Measurements from ENCODE around the gene LARGE1.

LARGE1 gene

DNA sequence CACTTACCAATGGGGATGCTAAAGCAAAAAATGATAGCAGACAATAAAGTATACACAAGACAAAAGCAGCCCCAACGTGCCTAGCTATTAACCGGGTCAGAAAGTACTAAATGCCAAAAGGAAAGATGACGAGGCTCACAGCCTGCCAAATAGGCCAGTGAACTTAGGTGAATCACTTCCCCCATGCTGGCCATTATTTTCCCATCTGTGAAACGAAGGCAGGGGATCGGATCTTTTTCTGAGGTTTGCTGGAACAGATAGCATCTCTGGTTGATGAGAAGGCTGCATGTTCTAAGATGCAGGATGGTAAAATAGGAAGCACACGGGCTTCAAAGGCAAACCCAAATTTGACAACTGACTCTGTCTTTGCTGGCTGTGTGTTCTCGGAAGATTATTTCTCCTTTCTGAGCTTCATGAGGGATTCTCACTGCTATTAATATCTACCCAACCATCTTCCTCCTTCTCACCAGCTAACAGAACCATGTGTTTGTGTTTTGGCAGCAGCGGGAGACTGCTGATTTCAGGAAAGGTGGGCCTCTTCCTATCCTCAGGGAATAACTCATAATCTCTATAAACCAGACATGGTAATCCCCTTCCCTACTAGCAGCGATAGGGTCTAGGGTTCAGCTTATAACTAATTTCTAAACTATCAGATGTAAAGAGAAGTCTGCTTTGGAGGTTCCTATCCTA, 390.7 kb downstream of the LARGE1 start:
- DNase-seq (ENCODE audit: low read depth in 4 of 4, low spot score in 1 of 4): no peak

GRCh38 chr22:33528183-33528582, 392.1 kb downstream of the LARGE1 start:
- DNase-seq (ENCODE audit: low read depth in 4 of 4, low spot score in 1 of 4): no peak

DNA sequence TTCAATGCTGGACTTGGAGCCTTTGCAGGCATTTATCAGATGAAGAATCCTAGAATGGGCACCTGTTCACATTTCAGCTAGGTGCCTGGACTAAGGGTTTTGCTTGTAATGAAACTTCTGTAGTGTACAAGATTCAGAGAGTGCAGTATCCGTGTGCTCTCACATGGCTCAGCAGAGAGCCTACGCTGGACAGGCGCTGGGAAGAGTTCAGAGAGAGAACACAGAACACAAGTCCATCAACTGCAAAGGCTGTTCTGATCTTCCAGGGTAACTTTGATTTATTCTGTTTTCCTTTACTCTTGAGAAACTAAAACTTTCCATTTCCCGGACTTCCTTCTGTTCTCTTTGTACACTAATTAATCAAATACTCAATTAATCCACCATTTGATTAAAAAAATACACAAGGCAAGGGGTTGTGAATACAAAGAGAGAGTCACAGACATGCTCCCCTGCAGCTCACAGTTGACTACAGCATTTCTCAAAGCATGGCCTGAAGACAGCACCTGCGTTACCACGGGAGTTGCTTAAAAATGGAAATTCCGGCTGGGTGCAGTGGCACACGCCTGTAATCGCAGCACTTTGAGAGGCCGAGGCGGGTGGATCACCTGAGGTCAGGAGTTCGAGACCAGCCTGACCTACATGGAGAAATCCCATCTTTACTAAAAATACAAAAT, 393.7 kb downstream of the LARGE1 start:
- no peak for DNase-seq (ENCODE audit: low read depth in 4 of 4, low spot score in 1 of 4)

GRCh38 chr22:33524511-33525260, 395.6 kb downstream of the LARGE1 start:
- DNase-seq (ENCODE audit: low read depth in 4 of 4, low spot score in 1 of 4): no peak

DNA sequence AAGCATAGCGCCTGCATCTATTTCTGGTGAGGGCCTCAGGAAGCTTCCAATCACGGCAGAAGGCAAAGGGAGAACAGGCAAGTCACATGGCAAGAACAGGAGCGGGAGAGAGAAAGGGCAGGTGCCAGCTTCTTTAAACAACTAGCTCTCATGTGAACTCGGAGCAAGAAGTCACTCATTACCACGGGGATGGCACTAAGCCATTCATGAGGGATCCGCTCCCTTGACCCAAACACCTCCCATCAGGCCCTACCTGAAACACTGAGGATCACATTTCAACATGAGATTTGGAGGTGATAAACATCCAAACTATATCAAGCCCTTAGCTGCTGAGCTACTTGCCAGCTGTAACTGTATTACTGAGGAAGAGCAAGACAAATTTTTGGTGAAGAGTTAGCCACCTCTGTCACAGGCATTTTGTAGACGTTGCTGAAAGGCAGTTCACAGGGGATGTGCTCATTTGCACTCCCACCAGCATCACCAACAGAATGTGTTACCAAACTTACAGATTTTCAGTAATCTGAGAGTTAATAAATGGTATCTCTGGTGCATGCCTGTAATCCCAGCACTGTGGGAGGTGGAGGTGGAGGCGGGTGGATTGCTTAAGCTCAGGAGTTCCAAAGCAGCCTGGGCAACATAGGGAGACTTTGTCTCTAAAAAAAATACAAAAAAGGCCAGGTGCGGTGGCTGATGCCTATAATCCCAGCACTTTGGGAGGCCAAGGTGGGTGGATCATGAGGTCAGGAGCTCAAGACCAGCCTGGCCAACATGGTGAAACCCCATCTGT, 398.2 kb downstream of the LARGE1 start:
- DNase-seq (ENCODE audit: low read depth in 4 of 4, low spot score in 1 of 4): no peak

GRCh38 chr22:33520904-33521780, 399.1 kb downstream of the LARGE1 start:
- no peak for DNase-seq (ENCODE audit: low read depth in 4 of 4, low spot score in 1 of 4)

DNA sequence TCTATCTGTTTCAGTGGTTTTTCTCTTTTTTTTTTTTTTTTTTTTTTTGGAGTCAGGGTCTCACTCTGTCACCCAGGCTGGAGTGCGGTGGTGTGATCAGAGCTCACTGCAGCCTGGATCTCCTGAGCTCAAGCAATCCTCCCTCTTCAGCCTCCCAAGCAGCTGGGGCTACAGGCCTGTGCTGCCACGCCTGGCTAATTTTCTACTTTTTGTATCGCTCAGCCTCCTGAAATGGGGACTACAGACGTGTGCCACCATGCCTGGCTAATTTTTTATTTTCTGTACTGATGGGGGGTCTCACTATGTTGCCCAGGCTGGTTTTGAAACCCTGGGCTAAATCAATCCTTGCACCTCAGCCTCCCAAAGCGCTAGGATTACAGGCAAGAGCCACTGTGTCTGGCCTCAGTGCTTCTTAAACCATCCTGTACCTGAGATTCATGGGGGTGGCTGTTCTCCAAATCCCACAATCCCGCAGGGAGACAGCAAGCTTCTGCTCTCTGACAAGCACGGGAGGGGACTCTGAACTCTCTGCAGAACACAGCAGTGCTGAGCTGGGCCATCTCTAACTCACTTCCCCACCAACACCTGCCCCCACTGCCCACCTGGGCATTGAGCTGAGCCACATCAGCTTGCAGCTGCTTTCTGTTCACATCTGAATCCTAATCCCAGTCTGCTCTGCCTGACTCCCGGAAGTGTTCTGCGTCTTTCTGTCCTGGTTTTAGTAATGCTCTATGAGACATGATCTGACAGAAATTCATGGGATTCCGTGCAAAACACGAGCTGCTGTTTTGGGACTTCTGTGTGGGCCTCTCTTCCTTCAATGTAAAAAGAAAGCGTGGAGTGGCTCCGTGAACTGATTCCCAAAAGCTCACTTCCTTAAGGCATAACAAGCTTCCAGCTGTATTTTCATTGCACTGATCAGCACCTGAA, 400.0 kb downstream of the LARGE1 start:
- DNase-seq (ENCODE audit: low read depth in 4 of 4, low spot score in 1 of 4): no peak

DNA sequence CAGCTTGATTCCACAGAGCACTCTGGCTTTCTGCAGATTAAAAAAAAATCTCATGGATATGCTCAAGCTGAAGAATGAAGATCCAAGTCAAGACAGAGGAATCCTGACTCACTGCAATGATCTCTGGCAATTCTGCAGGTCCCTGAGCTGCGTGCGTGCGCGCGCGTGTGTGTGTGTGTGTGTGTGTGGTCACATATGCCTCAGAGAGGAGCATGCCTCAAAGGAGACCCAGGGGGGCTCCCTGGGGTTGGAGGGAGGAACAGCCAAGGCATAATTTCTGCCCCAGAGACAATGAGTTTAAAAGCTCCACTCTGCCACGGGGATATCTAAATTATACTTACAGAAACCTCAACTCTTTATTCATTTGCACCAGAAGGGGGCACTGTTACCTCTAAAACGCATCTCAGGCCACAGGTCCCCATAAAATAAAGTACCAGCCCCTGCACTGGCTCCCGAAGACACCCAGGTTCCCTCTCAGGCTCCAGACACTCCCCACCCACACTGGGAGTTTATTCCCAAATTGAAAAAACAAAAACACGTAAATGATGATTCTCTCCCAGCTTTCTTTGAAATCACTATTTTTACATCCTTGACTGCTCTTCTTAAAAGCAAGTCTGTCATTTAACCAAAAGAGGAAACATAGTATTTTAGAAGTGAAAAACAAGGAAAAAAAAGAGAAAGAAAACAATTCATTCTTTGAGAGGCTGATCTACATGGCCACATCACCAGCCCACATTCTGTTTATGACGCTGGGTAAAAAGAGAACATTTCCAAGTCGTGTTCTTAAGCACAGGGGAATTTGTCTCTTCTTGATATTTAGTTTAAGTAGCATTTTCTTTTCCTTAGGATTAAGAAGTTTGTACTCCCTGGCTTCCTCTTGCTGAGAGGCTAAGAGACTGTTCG, 401.0 kb downstream of the LARGE1 start:
- DNase-seq (ENCODE audit: low read depth in 4 of 4, low spot score in 1 of 4): no peak

- no peak for DNase-seq (ENCODE audit: low read depth in 4 of 4, low spot score in 1 of 4)
Observed at GRCh38 chr22:33518405-33518804, 401.9 kb downstream of the LARGE1 start.

GRCh38 chr22:33515795-33516194, 404.5 kb downstream of the LARGE1 start:
- DNase-seq (ENCODE audit: low read depth in 4 of 4, low spot score in 1 of 4): no peak

- no peak for DNase-seq (ENCODE audit: low read depth in 4 of 4, low spot score in 1 of 4)
Observed at GRCh38 chr22:33513388-33514338, 406.6 kb downstream of the LARGE1 start.

DNA sequence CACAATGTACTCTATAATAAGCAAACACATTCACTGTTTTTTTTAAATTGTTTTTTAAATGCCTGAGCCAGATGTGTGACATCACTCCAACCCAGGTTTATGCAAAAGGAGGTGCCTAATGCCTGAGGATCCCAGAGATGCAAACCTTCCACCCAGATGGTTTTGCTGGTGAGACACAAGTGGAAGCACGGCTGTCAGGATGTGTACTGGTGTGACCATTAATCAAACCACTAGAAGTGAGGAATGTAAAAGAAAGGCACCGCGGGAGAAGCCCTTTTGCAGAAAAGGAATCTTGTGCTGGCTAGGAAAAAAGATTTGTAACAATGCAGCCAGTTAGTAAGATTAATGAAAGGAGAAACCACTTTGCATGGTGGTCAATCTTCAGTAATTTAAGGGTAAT, 407.4 kb downstream of the LARGE1 start:
- DNase-seq (ENCODE audit: low read depth in 4 of 4, low spot score in 1 of 4): no peak

DNA sequence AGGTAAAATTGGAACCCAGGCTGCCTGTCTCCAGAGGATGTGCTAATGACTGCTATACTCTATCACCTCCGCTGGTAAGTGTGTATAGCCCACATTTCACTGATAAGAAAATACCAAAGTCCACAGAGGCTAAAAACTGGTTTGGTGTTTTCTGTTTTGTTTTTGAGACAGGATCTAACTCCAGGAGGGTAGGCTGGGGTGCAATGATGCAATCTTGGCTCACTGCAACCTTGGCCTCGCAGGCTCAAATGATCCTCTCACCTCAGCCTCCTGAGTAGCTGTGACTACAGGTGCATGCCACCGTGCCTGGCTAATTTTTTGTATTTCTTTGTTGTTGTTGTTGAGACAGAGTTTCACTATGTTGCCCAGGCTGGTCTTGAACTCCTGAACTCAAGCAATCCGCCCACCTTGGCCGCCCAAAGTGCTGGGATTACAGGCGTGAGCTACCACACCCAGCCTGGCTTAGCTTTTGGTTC, 409.8 kb downstream of the LARGE1 start:
- no peak for DNase-seq (ENCODE audit: low read depth in 4 of 4, low spot score in 1 of 4)

DNA sequence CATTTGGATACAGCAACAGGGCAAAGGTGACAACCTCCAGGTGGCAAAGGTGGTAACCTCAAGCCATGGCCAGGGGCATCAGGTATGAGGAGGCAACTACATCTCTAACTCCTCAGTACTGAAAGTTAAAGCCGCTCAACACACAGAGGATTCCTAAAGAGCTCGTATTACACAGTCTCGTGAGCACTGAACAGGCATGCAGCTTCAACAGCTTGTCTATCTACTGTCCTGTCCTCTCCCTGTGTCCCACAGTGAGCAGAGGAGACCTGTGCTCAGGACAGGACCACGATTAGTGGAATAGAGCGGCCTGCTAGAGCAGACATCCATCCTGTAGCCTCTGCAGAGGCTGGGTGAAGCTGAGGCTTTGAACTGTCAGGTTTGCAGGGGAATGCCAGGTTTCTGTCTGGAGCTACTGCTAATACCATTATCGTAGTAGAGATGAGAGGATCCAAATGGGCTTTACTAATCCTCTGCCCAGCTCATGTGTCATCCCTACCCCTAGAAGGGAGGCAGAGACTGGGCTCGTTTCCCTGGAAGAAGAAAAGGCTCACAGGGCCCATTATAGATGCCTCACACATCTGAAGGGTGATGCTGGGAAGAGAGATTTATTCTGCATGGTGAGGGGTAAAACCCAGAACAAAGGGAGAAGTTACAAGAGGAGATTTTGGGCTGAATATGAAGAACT, 415.2 kb downstream of the LARGE1 start:
- no peak for DNase-seq (ENCODE audit: low read depth in 4 of 4, low spot score in 1 of 4)

- no peak for DNase-seq (ENCODE audit: low read depth in 4 of 4, low spot score in 1 of 4)
Observed at GRCh38 chr22:33496112-33496511, 424.2 kb downstream of the LARGE1 start.

GRCh38 chr22:33493476-33494205, 426.6 kb downstream of the LARGE1 start:
- no peak for DNase-seq (ENCODE audit: low read depth in 4 of 4, low spot score in 1 of 4)

All from stimulated activated CD4-positive, alpha-beta T cell treated with anti-CD3 and anti-CD28 coated beads, Interleukin-1b, Interleukin-23, amount 100 ng/mL, for 24 hours (primary cell).